Body of pancreas (tissue), 4 donors: ENCODE measurements around the gene PARM1. TPM values are rescaled to one million over a fixed set of nuclear protein-coding genes. Genes with fewer than 3 reads are reported as not detected.

ENCODE experiments used
- ATAC-seq: fragments of 150-250 bp; one replicate; pipeline ENCODE4 v1.9.1; 2016
- DNase-seq, 4 donors: peaks; one replicate each; pipeline ENCODE4 v3.0.0-alpha.2; 2019
- H3K27ac ChIP-seq, 4 donors: fragments of 200-600 bp; sonication (generic); 1 replicate in 3 of 4; 2 replicates in 1 of 4; pipeline versions ENCODE4 v1.5.1 to v1.6.1; 2016 to 2019; ENCODE audit warnings: mild to moderate bottlenecking in 1 of 4, mixed read lengths in 1 of 4, moderate library complexity in 1 of 4
- H3K27me3 ChIP-seq, 2 donors: fragments of 200-600 bp; sonication (generic); one replicate each; pipeline ENCODE4 v1.6.0; 2016; ENCODE audit warnings: mild to moderate bottlenecking in 1 of 2
- H3K36me3 ChIP-seq, 2 donors: fragments of 200-600 bp; sonication (generic); replicated peaks in 1 of 2; 2 replicates each; pipeline ENCODE4 v1.5.1; 2016; ENCODE audit warnings: low read depth in 2 of 2; ENCODE audit not compliant: insufficient read depth in 1 of 2
- H3K4me1 ChIP-seq: fragments of 200-600 bp; sonication (generic); one replicate; pipeline ENCODE4 v1.6.0; 2016
- H3K4me3 ChIP-seq, 2 donors: fragments of 200-600 bp; sonication (generic); 1 replicate in 1 of 2; 2 replicates in 1 of 2; pipeline ENCODE4 v1.5.1; 2016 to 2019
- H3K9me3 ChIP-seq, 3 donors: fragments of 200-600 bp; sonication (generic); 1 replicate in 2 of 3; 2 replicates in 1 of 3; pipeline ENCODE4 v1.5.1; 2016
- POLR2A ChIP-seq, 3 donors: fragments of 450-650 bp; IDR thresholded peaks; one replicate each; pipeline ENCODE4 v1.6.1; 2016; ENCODE audit warnings: antibody characterized with exemption in 3 of 3, mild to moderate bottlenecking in 2 of 3
- WGBS, 2 donors: methylation state at CpG; one replicate each; pipeline ENCODE4 v1.1.5; 2017; 5-methylcytosine and 5-hydroxymethylcytosine counted together
- intact Hi-C: fragments of 100-400 bp; cut with DNase I; formaldehyde crosslinking; loops from one replicate; pipeline ENCODE4 v1.15.1; 2023
- total RNA-seq, 2 donors: library from RNA; depleted of rRNA; stranded (reverse); fragments of >200 nt; gene quantifications; one replicate each; pipeline ENCODE4 v1.1.0, GENCODE V29; 2016
- TF ChIP-seq, protein P1 (sequence below), 7 experiments: fragments of 450-650 bp in 4 of 7; fragments of 200-600 bp in 3 of 7; sonication (generic) in 3 of 7; IDR thresholded peaks; one replicate each; pipeline ENCODE4 v1.5.1; 2016 to 2019; ENCODE audit warnings: antibody characterized with exemption in 7 of 7

Gene PARM1
- total RNA-seq, 2 donors from 2014 or later, result 21.0 to 28.7 TPM

DNA sequence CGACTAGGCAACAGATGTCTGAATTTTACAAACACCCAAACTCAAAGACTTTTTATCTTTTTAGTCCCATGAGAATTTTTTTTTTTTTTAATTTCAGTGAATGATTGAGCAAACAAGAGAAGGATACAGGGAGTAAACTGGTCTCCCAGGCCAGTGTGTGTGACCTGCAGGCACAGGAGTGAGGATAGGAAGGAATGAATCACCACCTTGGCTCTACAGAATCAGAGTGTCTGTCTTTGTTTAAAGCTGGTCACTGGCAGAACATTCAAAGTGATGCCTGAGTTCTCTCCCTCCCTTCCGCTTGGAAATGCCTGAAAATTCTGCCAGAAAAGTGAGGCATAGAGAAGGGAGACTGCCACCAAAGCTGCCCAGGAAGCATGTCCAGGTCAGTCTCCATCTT lies 69.5 kb downstream of the PARM1 start:
- TF ChIP-seq POLR2A (IDR thresholded peaks at IDR 0.05), result no peak
- TF ChIP-seq, protein P1, sequence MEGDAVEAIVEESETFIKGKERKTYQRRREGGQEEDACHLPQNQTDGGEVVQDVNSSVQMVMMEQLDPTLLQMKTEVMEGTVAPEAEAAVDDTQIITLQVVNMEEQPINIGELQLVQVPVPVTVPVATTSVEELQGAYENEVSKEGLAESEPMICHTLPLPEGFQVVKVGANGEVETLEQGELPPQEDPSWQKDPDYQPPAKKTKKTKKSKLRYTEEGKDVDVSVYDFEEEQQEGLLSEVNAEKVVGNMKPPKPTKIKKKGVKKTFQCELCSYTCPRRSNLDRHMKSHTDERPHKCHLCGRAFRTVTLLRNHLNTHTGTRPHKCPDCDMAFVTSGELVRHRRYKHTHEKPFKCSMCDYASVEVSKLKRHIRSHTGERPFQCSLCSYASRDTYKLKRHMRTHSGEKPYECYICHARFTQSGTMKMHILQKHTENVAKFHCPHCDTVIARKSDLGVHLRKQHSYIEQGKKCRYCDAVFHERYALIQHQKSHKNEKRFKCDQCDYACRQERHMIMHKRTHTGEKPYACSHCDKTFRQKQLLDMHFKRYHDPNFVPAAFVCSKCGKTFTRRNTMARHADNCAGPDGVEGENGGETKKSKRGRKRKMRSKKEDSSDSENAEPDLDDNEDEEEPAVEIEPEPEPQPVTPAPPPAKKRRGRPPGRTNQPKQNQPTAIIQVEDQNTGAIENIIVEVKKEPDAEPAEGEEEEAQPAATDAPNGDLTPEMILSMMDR (IDR thresholded peaks at IDR 0.05), result no peak
- Histone ChIP-seq H3K36me3 (no peaks in the 10 kb centered on the region), H3K27ac (no peak overlapping the region), H3K27me3 (no peaks in the 10 kb centered on the region), H3K4me3 (no peak overlapping the region), H3K4me1 (peaks cover 25% of the 10 kb centered on the region), H3K9me3 (no peaks in the 10 kb centered on the region)
- ATAC-seq (no peak), DNase-seq (no peak)
- intact Hi-C loops, result no loop called here
- 76 to 81% methylated on average over 2 of the region's 2 CpGs for WGBS, 2 donors

DNA sequence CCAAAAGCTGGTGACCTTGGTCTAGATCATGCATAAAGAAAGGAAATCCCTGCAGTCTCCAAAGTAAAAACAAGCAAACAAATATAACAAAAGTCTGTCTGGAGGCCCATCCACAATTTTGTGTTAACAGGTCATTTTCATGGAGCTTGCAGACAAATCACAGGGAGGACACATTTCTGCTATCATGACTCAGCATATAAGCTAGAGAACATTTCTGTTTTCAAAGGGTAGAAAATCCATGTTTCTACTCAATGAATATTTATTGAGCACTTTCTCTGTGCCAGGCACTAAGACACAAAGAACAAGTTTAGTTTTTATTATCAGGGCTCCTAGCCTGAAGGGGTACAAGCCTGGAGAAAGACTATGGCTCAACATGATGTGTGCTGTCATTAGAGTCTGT lies 71.1 kb downstream of the PARM1 start:
- Histone ChIP-seq H3K27me3 (no peaks in the 10 kb centered on the region), H3K9me3 (no peaks in the 10 kb centered on the region), H3K4me1 (peaks cover 25% of the 10 kb centered on the region), H3K27ac (peak overlapping the region in 3 of 4 donors; percentile 72 to 77 (median 74)), H3K36me3 (no peaks in the 10 kb centered on the region), H3K4me3 (no peak overlapping the region)
- TF ChIP-seq POLR2A (IDR thresholded peaks at IDR 0.05), result no peak
- TF ChIP-seq, protein P1 (IDR thresholded peaks at IDR 0.05), result no peak
- intact Hi-C loops, result no loop called here
- DNase-seq (no peak), ATAC-seq (no peak)

DNA sequence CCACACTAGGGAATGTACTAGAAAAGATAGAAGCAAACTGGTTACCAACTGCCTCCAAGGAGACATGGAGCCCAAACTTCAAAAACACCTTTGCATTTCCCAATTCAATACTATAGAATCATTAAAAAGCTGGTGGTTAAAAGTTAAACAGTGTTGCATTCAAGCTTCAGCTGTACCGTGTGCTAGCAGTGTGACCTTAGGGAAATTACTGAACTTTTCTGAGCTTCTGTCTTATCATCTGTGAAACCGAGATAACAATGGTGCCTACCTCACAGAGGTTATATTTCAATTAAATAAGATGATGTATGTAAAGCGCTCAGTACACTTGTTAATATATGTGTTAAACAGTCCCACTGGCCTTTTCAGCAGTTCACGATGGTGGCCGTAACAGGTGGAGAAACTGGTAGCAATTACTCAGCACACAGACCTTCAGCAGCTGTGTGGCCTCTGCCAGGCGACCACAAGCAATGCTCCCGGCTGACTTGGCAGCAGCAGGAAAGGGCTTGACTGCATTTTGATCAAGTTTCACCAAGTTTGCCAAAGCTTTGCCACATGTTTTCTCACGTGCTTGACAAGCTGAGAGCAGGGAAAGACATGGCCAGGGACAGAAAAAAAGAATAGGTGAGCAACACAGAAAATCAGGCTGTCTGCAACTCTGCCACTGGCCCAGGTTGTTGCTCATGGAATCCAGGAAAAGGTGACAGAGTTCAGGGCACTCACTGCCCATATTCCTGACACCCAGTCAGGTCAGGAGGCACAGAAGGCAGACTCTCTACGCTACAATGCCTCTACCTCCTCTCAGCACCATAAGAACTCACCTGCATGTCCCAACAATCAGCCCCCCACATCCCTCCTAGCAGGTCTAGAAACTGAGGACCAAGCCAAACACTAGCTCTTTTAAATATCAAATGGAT lies 72.1 kb downstream of the PARM1 start:
- intact Hi-C loops, result no loop called here
- TF ChIP-seq, protein P1 (IDR thresholded peaks at IDR 0.05), result no peak
- TF ChIP-seq POLR2A (IDR thresholded peaks at IDR 0.05), result no peak
- no peaks in the 10 kb centered on the region for H3K27me3 ChIP-seq
- H3K4me3 ChIP-seq, result no peak overlapping the region
- DNase-seq, result peak; percentile 80 to 91 (median 88)
- peak; percentile 94 for ATAC-seq
- H3K4me1 ChIP-seq, result peaks cover 25% of the 10 kb centered on the region
- H3K27ac ChIP-seq, result peak overlapping the region; percentile 39 to 77 (median 73)
- 28 to 34% methylated on average over 7 to 9 of the region's 9 CpGs for WGBS, 2 donors
- no peaks in the 10 kb centered on the region for H3K36me3 ChIP-seq
- H3K9me3 ChIP-seq, result no peaks in the 10 kb centered on the region

DNA sequence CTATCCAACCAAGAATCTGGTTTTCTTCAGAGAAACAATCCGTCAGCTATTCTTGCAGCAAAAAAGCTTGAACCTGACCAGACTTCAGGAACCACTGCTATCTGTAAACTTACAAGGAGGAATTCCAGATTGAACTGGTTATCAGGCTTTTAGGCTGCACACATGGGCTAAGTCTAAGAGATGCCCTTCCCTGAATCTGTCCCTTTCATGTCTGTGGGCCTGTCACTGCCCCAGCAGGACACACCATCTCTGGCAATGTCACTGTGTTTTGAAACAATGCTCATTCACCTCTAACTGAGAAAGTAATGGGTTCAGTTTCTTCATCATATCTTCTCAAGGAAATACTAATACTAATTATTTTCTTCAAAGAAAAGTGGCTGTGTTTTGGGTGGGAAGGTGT lies 72.8 kb downstream of the PARM1 start:
- ATAC-seq, result no peak
- H3K9me3 ChIP-seq, result no peaks in the 10 kb centered on the region
- peak overlapping the region in 3 of 4 donors; percentile 72 to 77 (median 74) for H3K27ac ChIP-seq

More for the DNA sequence above, 72.8 kb downstream of the PARM1 start:
- H3K4me1 ChIP-seq, result peaks cover 25% of the 10 kb centered on the region
- no peak overlapping the region for H3K4me3 ChIP-seq
- TF ChIP-seq POLR2A (IDR thresholded peaks at IDR 0.05), result no peak
- TF ChIP-seq, protein P1 (IDR thresholded peaks at IDR 0.05), result no peak
- intact Hi-C loops, result no loop called here
- H3K36me3 ChIP-seq, result no peaks in the 10 kb centered on the region
- no peaks in the 10 kb centered on the region for H3K27me3 ChIP-seq
- no peak for DNase-seq
- WGBS, 2 donors, result 71 to 77% methylated on average over 1 of the region's 1 CpG
